ENCODE results near the gene OR2T35. TPM values are rescaled to one million over a fixed set of nuclear protein-coding genes. Genes with fewer than 3 reads are reported as not detected.
"Not testable (repeated sequence)": the region's sequence is repeated elsewhere in the genome, so short reads cannot be mapped to it uniquely, and the experiment has no call there.

Gene OR2T35
- not detected for total RNA-seq

DNA sequence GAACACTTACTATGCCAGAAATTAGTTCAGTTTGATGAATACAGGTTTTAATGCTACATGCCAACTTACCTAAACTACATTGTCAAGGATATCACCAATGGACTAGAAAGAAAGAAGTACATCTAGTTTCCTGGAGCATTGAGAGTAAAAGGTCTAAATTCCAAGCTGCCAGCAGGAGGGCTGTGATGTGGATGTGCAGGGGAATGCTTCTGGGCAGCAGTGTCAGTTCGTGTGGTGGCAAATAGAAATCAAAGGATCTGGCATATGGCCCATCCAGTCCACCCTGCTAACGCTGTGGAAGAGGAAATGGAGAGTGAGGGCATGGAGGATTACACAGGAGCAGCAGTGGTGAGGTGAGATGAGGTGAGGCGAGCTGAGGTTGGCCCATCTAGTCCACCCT lies at the start of gene OR2T35:
Gene OR2T35 (minus strand): TSS at position 101 of the 400 bp plus-strand sequence. CDS start 6,020 bp downstream, outside the sequence.
- H3K27me3 ChIP-seq; intact Hi-C loops (cut with DNase I); DNase-seq; H3K4me1 ChIP-seq; H3K4me3 ChIP-seq (replicated peaks in 1 of 3); H3K9me3 ChIP-seq; H3K36me3 ChIP-seq; H3K27ac ChIP-seq: not testable (repeated sequence)
- 89 to 100% methylated on average over 1 to 2 of the region's 3 CpGs for WGBS, 2 donors

DNA sequence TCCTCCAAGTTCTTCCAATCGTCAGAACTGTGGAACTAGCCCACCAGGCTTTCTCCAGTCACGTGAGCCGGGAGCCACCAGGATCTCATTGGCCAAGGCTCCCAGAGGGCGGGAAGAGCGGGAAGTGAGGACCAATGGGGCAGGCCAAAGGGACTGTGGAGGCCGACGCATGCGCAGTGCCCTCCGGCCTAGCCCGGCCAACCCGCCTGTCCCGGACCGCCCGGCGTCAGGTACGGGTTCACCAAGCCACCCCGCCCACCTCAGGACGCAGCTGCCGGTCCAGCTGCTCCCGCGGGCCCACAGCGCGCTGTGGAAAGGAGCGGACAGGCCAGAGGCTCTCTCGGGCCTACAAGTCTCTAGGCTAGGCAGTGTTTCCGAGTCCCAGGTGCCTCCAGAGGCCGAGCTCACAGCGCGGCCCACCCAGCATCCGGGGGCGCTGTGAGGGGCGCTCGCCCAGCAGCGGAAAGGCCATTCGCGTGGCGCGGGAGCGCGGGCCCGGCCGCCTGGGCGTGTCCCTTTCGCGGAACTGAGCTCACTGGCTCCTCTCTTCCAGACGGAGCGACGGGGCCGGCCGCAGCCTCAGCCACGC lies 46.6 kb upstream of the OR2T35 start:
- TF ChIP-seq POLR2A (IDR thresholded peaks at IDR 0.05) = no peak
- TF ChIP-seq, protein P1, sequence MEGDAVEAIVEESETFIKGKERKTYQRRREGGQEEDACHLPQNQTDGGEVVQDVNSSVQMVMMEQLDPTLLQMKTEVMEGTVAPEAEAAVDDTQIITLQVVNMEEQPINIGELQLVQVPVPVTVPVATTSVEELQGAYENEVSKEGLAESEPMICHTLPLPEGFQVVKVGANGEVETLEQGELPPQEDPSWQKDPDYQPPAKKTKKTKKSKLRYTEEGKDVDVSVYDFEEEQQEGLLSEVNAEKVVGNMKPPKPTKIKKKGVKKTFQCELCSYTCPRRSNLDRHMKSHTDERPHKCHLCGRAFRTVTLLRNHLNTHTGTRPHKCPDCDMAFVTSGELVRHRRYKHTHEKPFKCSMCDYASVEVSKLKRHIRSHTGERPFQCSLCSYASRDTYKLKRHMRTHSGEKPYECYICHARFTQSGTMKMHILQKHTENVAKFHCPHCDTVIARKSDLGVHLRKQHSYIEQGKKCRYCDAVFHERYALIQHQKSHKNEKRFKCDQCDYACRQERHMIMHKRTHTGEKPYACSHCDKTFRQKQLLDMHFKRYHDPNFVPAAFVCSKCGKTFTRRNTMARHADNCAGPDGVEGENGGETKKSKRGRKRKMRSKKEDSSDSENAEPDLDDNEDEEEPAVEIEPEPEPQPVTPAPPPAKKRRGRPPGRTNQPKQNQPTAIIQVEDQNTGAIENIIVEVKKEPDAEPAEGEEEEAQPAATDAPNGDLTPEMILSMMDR (IDR thresholded peaks at IDR 0.05) = no peak
- Histone ChIP-seq H3K27me3 (no peaks in the 10 kb centered on the region), H3K9me3 (no peaks in the 10 kb centered on the region), H3K27ac (no peak overlapping the region), H3K36me3 (no peaks in the 10 kb centered on the region), H3K4me3 (replicated peaks in 1 of 3) (no peak overlapping the region), H3K4me1 (no peaks in the 10 kb centered on the region)
- intact Hi-C loops (cut with DNase I) = no loop called here
- DNase-seq = no peak
- WGBS, 2 donors = 80 to 91% methylated on average over 19 to 45 of the region's 51 CpGs

DNA sequence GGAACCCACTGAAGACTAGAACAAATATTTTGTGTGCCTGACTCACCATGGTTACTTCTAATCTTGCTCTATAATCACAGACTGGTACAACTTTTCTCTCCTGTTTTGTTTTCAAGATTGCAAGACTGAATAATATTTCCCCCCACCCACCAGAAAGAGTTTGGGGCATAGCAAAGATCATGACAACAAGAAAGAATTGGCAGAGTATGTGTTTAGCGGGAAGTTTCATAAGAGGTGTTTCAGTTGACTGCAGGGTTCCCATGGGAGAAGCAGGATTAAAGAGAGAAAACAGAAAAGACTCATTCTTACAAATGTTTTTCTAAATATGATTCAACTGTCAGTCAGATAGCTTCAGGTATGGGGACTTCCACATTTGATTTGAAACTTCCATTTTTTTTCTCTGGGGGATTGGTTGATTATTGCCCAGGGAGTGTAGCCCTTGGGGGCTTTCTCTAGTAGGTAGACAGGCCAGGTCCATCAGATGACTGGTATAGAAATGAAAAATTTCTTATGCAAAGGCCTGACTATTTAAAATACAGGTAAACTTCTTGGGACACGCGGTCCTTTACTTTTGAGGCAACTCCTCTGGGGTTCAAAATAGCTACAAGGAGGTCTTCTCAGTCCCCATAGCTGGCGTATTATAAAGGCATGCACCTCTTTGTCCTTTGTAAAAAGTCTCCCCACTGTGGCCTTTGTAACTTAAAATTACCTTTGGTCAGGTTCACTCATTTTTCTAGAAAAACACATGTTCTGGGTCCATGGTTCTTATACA lies 43.6 kb upstream of the OR2T35 start:
- intact Hi-C loops (cut with DNase I) = no loop called here
- TF ChIP-seq, protein P1 (IDR thresholded peaks at IDR 0.05) = no peak
- TF ChIP-seq POLR2A (IDR thresholded peaks at IDR 0.05) = no peak
- H3K27ac ChIP-seq = no peak overlapping the region
- no peaks in the 10 kb centered on the region for H3K9me3 ChIP-seq
- H3K36me3 ChIP-seq = no peaks in the 10 kb centered on the region
- no peaks in the 10 kb centered on the region for H3K27me3 ChIP-seq
- WGBS, 2 donors = 86 to 88% methylated on average over 4 of the region's 4 CpGs
- H3K4me3 ChIP-seq (replicated peaks in 1 of 3) = no peak overlapping the region
- no peak for DNase-seq
- H3K4me1 ChIP-seq = no peaks in the 10 kb centered on the region

- Histone ChIP-seq H3K9me3 (no peaks in the 10 kb centered on the region), H3K4me1 (no peaks in the 10 kb centered on the region), H3K27me3 (no peaks in the 10 kb centered on the region), H3K4me3 (replicated peaks in 1 of 3) (no peak overlapping the region), H3K27ac (no peak overlapping the region), H3K36me3 (no peaks in the 10 kb centered on the region)
- WGBS, 2 donors = 33 to 46% methylated on average over 3 of the region's 3 CpGs
- DNase-seq = peak in 1 of 2 donors; percentile 9
- intact Hi-C loops (cut with DNase I) = no loop called here
- TF ChIP-seq, protein P1 (IDR thresholded peaks at IDR 0.05) = peak in 1 of 6 experiments; percentile 23
- TF ChIP-seq POLR2A (IDR thresholded peaks at IDR 0.05) = no peak
Measured at GRCh38 chr1:248686815-248687214, 41.7 kb upstream of the OR2T35 start.

- no peaks in the 10 kb centered on the region for H3K4me1 ChIP-seq
- no peak overlapping the region for H3K4me3 ChIP-seq (replicated peaks in 1 of 3)
- intact Hi-C loops (cut with DNase I) = no loop called here
- no peak for DNase-seq
- no peak overlapping the region for H3K27ac ChIP-seq
- H3K9me3 ChIP-seq = no peaks in the 10 kb centered on the region
- no peaks in the 10 kb centered on the region for H3K36me3 ChIP-seq
- H3K27me3 ChIP-seq = no peaks in the 10 kb centered on the region
- WGBS, 2 donors = 89 to 90% methylated on average over 8 of the region's 8 CpGs
- TF ChIP-seq POLR2A (IDR thresholded peaks at IDR 0.05) = no peak
- TF ChIP-seq, protein P1 (IDR thresholded peaks at IDR 0.05) = no peak
Measured at GRCh38 chr1:248681651-248682050, 36.6 kb upstream of the OR2T35 start.
